ENCODE results near the gene TRAK2. TPM values are rescaled to one million over a fixed set of nuclear protein-coding genes. Genes with fewer than 3 reads are reported as not detected.

TRAK2 gene
- total and polyA plus RNA-seq, 2 experiments from 2014 or later: 9.6 to 10.2 TPM

DNA sequence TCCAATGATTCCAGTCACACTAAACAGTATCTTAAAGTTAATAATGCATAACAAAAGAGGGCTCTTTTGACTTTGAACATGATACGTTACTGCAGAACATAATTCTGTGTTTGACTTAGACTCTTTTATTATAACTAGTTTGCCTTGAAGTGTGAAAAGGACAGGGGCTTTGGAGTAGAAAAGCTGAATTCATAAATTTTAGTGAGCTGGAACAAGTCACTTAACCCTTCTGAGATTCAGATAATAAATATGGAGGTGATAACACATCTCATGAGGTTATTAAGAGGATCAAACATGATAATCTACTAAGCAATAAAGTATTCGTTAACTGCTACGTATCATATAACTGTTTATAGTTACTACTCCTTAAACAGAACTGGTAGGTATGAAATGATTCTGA, 49.4 kb downstream of the TRAK2 start:
- Histone ChIP-seq H3K4me3 (no peak overlapping the region), H3K9me3 (ENCODE audit: low read depth) (no peaks in the 10 kb centered on the region), H3K27ac (no peak overlapping the region), H3K4me1 (ENCODE audit: low read depth) (peaks cover 28% of the 10 kb centered on the region), H3K36me3 (peaks cover 11% of the 10 kb centered on the region), H3K27me3 (no peaks in the 10 kb centered on the region)
- DNase-seq (ENCODE audit: low read depth in 1 of 2, low spot score in 1 of 2): no peak
- TF ChIP-seq, protein P1, sequence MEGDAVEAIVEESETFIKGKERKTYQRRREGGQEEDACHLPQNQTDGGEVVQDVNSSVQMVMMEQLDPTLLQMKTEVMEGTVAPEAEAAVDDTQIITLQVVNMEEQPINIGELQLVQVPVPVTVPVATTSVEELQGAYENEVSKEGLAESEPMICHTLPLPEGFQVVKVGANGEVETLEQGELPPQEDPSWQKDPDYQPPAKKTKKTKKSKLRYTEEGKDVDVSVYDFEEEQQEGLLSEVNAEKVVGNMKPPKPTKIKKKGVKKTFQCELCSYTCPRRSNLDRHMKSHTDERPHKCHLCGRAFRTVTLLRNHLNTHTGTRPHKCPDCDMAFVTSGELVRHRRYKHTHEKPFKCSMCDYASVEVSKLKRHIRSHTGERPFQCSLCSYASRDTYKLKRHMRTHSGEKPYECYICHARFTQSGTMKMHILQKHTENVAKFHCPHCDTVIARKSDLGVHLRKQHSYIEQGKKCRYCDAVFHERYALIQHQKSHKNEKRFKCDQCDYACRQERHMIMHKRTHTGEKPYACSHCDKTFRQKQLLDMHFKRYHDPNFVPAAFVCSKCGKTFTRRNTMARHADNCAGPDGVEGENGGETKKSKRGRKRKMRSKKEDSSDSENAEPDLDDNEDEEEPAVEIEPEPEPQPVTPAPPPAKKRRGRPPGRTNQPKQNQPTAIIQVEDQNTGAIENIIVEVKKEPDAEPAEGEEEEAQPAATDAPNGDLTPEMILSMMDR (IDR thresholded peaks at IDR 0.05; ENCODE audit: low read depth, low read length): no peak

DNA sequence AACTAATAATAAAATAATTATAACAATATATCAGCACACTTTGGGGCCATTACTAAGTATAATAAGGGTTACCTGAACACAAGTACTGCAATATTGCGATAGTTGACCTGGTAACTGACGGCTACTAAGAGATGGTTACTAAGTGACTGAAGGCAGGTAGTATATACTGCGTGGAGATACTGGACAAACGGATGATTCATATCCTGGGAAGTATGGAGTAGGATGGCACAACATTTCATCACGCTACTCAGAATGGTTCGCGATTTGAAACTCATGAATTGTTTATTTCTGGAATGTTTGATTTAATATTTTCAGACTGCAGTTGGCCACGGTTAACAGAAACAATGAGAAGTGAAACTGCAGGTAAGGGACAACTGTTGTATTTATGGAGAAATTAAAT, 54.7 kb downstream of the TRAK2 start:
- no peak for DNase-seq (ENCODE audit: low read depth in 1 of 2, low spot score in 1 of 2)
- peaks cover 54% of the 10 kb centered on the region for H3K36me3 ChIP-seq
- H3K27me3 ChIP-seq: no peaks in the 10 kb centered on the region
- H3K9me3 ChIP-seq (ENCODE audit: low read depth): no peaks in the 10 kb centered on the region
- no peak overlapping the region for H3K27ac ChIP-seq
- no peak overlapping the region for H3K4me3 ChIP-seq
- TF ChIP-seq, protein P1 (IDR thresholded peaks at IDR 0.05; ENCODE audit: low read depth, low read length): no peak
- no peaks in the 10 kb centered on the region for H3K4me1 ChIP-seq (ENCODE audit: low read depth)

GRCh38 chr2:201383136-201383535, 68.1 kb downstream of the TRAK2 start:
- Histone ChIP-seq H3K36me3 (peaks cover 32% of the 10 kb centered on the region), H3K27ac (no peak overlapping the region)
- TF ChIP-seq, protein P1 (IDR thresholded peaks at IDR 0.05; ENCODE audit: low read depth, low read length): no peak

DNA sequence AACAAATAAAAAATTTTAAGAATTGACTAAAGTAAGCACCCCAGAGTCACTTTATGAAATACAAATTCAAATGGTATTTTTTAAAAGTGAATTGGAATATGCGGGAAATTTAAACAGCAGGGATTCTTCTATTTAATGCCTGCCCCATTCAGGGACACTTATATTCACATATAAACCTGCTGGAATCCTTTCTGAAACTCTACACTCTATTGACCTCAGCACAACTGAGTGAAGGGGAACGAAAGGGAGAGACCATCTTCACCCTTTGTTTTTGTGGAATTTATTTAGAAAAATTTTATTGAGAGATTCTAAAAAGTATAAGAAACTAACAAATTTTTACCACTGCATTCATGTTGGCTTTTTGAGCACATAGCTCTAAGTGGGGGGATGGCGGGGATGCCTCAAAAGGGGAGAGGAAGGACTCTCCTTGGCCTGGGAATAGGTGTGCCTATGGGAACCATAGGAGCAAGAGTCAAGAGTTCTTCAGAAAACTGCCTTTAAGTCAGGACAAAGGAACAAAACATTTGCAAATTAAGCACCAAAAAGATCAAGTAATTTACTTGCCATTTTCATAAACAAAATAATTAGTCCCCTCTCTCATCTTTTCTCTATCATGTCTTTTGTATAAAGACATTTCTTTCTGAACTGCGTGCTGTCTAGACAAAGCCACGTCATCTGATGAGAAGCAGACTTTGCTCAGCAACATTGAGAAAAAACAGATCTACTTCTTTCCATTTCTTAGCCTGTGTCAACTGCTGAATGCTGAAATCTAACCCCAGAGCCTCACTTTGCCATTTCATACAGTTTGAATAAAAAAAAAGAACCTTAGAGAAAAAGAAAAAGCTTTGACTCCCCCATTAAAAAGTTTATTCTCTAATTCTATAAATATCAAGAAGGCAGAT, 72.5 kb downstream of the TRAK2 start:
- H3K9me3 ChIP-seq (ENCODE audit: low read depth): no peaks in the 10 kb centered on the region
- H3K27me3 ChIP-seq: no peaks in the 10 kb centered on the region
- peaks cover 11% of the 10 kb centered on the region for H3K36me3 ChIP-seq
- no peak overlapping the region for H3K4me3 ChIP-seq
- H3K27ac ChIP-seq: peak overlapping the region; percentile 92
- H3K4me1 ChIP-seq (ENCODE audit: low read depth): peaks cover 27% of the 10 kb centered on the region
- TF ChIP-seq, protein P1 (IDR thresholded peaks at IDR 0.05; ENCODE audit: low read depth, low read length): no peak
- peak; percentile 55 to 65 for DNase-seq (ENCODE audit: low read depth in 1 of 2, low spot score in 1 of 2)

More at GRCh38 chr2:201383136-201383535, 68.1 kb downstream of the TRAK2 start:
- Histone ChIP-seq H3K9me3 (ENCODE audit: low read depth) (no peaks in the 10 kb centered on the region), H3K4me1 (ENCODE audit: low read depth) (peaks cover 15% of the 10 kb centered on the region), H3K27me3 (no peaks in the 10 kb centered on the region), H3K4me3 (no peak overlapping the region)
- no peak for DNase-seq (ENCODE audit: low read depth in 1 of 2, low spot score in 1 of 2)

GRCh38 chr2:201377218-201377617, 74.0 kb downstream of the TRAK2 start:
- Histone ChIP-seq H3K9me3 (ENCODE audit: low read depth) (no peaks in the 10 kb centered on the region), H3K27me3 (no peaks in the 10 kb centered on the region), H3K36me3 (peaks cover 8% of the 10 kb centered on the region), H3K27ac (peak overlapping the region; percentile 66), H3K4me1 (ENCODE audit: low read depth) (peaks cover 27% of the 10 kb centered on the region), H3K4me3 (no peak overlapping the region)
- DNase-seq (ENCODE audit: low read depth in 1 of 2, low spot score in 1 of 2): no peak
- TF ChIP-seq, protein P1 (IDR thresholded peaks at IDR 0.05; ENCODE audit: low read depth, low read length): no peak

Data from cardiac muscle cell (in vitro differentiated cells and primary cell).